Body of pancreas (tissue), 4 donors: ENCODE measurements around the gene STK40. TPM values are rescaled to one million over a fixed set of nuclear protein-coding genes. Genes with fewer than 3 reads are reported as not detected.

Experiments
- ATAC-seq: fragments of 150-250 bp; one replicate; pipeline ENCODE4 v1.9.1; 2016
- DNase-seq, 4 donors: peaks; one replicate each; pipeline ENCODE4 v3.0.0-alpha.2; 2019
- H3K27ac ChIP-seq, 4 donors: fragments of 200-600 bp; sonication (generic); 1 replicate in 3 of 4; 2 replicates in 1 of 4; pipeline versions ENCODE4 v1.5.1 to v1.6.1; 2016 to 2019; ENCODE audit warnings: mild to moderate bottlenecking in 1 of 4, mixed read lengths in 1 of 4, moderate library complexity in 1 of 4
- H3K27me3 ChIP-seq, 2 donors: fragments of 200-600 bp; sonication (generic); one replicate each; pipeline ENCODE4 v1.6.0; 2016; ENCODE audit warnings: mild to moderate bottlenecking in 1 of 2
- H3K36me3 ChIP-seq, 2 donors: fragments of 200-600 bp; sonication (generic); replicated peaks in 1 of 2; 2 replicates each; pipeline ENCODE4 v1.5.1; 2016; ENCODE audit warnings: low read depth in 2 of 2; ENCODE audit not compliant: insufficient read depth in 1 of 2
- H3K4me1 ChIP-seq: fragments of 200-600 bp; sonication (generic); one replicate; pipeline ENCODE4 v1.6.0; 2016
- H3K4me3 ChIP-seq, 2 donors: fragments of 200-600 bp; sonication (generic); 1 replicate in 1 of 2; 2 replicates in 1 of 2; pipeline ENCODE4 v1.5.1; 2016 to 2019
- H3K9me3 ChIP-seq, 3 donors: fragments of 200-600 bp; sonication (generic); 1 replicate in 2 of 3; 2 replicates in 1 of 3; pipeline ENCODE4 v1.5.1; 2016
- POLR2A ChIP-seq, 3 donors: fragments of 450-650 bp; IDR thresholded peaks; one replicate each; pipeline ENCODE4 v1.6.1; 2016; ENCODE audit warnings: antibody characterized with exemption in 3 of 3, mild to moderate bottlenecking in 2 of 3
- WGBS, 2 donors: methylation state at CpG; one replicate each; pipeline ENCODE4 v1.1.5; 2017; 5-methylcytosine and 5-hydroxymethylcytosine counted together
- intact Hi-C: fragments of 100-400 bp; cut with DNase I; formaldehyde crosslinking; loops from one replicate; pipeline ENCODE4 v1.15.1; 2023
- total RNA-seq, 2 donors: library from RNA; depleted of rRNA; stranded (reverse); fragments of >200 nt; gene quantifications; one replicate each; pipeline ENCODE4 v1.1.0, GENCODE V29; 2016
- TF ChIP-seq, protein P1 (sequence below), 7 experiments: fragments of 450-650 bp in 4 of 7; fragments of 200-600 bp in 3 of 7; sonication (generic) in 3 of 7; IDR thresholded peaks; one replicate each; pipeline ENCODE4 v1.5.1; 2016 to 2019; ENCODE audit warnings: antibody characterized with exemption in 7 of 7

Gene STK40
- total RNA-seq, 2 donors from 2014 or later, result 25.2 to 30.3 TPM

DNA sequence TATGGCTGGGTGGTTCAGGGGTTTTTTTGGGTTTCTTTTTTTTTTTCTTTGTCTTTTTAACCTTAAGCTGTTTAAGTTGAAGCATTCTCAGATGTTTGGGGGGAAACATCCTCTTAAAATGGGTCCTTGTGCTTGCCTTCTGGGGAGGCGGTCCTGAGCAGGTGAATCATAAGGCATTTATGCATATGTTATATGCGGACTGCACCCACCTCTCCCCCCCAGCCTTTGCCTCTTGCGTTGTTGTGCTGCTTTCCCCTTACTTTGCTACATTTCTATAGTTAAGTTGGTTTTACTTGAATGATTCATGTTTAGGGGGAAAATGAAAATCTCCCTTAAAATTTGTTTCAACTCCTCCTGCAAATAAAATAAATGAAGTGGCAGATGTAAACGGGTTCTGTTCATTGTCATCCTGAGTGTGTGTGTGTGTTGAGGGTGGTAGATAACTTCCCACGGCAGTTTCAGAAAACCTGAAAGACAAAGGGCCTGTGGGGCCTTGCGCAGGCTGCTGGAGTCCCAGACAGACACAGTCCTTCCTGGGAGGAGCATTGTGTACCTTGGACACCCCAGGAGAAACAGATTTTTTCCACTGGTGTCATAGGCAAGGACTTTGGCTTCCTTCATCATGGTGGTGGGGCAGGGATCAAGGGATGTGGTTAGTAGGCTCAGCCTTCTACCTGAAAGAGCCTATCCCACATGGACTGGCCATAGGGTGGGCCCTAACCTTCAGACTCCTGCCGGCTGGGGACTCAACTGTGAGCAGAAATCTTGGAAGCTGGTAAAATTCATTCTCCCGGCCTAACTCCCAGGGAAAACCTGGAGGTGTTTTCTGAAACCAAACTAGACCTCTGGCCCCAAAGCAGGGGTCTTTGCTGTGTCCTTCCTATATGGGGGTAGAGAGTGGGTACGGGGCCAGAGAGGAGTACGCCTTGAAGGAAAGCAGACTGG lies 80.5 kb downstream of the STK40 start:
- H3K4me3 ChIP-seq, result no peak overlapping the region
- H3K9me3 ChIP-seq, result no peaks in the 10 kb centered on the region
- H3K27ac ChIP-seq, result no peak overlapping the region
- no peak for ATAC-seq
- no peaks in the 10 kb centered on the region for H3K27me3 ChIP-seq
- 79 to 83% methylated on average over 8 to 10 of the region's 10 CpGs for WGBS, 2 donors
- DNase-seq, result no peak
- peaks cover 0 to 7% of the 10 kb centered on the region in 2 donors for H3K36me3 ChIP-seq
- no peak for TF ChIP-seq POLR2A (IDR thresholded peaks at IDR 0.05)
- TF ChIP-seq, protein P1, sequence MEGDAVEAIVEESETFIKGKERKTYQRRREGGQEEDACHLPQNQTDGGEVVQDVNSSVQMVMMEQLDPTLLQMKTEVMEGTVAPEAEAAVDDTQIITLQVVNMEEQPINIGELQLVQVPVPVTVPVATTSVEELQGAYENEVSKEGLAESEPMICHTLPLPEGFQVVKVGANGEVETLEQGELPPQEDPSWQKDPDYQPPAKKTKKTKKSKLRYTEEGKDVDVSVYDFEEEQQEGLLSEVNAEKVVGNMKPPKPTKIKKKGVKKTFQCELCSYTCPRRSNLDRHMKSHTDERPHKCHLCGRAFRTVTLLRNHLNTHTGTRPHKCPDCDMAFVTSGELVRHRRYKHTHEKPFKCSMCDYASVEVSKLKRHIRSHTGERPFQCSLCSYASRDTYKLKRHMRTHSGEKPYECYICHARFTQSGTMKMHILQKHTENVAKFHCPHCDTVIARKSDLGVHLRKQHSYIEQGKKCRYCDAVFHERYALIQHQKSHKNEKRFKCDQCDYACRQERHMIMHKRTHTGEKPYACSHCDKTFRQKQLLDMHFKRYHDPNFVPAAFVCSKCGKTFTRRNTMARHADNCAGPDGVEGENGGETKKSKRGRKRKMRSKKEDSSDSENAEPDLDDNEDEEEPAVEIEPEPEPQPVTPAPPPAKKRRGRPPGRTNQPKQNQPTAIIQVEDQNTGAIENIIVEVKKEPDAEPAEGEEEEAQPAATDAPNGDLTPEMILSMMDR (IDR thresholded peaks at IDR 0.05), result no peak
- H3K4me1 ChIP-seq, result peaks cover 27% of the 10 kb centered on the region
- intact Hi-C loops, result no loop called here

- peaks cover 0 to 7% of the 10 kb centered on the region in 2 donors for H3K36me3 ChIP-seq
- H3K4me1 ChIP-seq, result peaks cover 34% of the 10 kb centered on the region
- H3K4me3 ChIP-seq, result no peak overlapping the region
- DNase-seq (peak in 1 of 4 donors; percentile 48), ATAC-seq (no peak)
- no peak overlapping the region for H3K27ac ChIP-seq
- no peak for TF ChIP-seq POLR2A (IDR thresholded peaks at IDR 0.05)
- 68 to 84% methylated on average over 7 of the region's 7 CpGs for WGBS, 2 donors
- intact Hi-C loops, result no loop called here
- no peaks in the 10 kb centered on the region for H3K27me3 ChIP-seq
- H3K9me3 ChIP-seq, result no peaks in the 10 kb centered on the region
Measured at GRCh38 chr1:36304521-36304920, 81.2 kb downstream of the STK40 start.

GRCh38 chr1:36303650-36304360 lies 81.9 kb downstream of the STK40 start:
- intact Hi-C loops, result no loop called here
- Histone ChIP-seq H3K4me1 (peaks cover 38% of the 10 kb centered on the region), H3K36me3 (peaks cover 0 to 7% of the 10 kb centered on the region in 2 donors), H3K27ac (no peak overlapping the region), H3K9me3 (no peaks in the 10 kb centered on the region), H3K27me3 (no peaks in the 10 kb centered on the region), H3K4me3 (no peak overlapping the region)
- WGBS, 2 donors, result 90 to 93% methylated on average over 23 of the region's 23 CpGs
- ATAC-seq, result no peak
- DNase-seq, result no peak
- TF ChIP-seq POLR2A (IDR thresholded peaks at IDR 0.05), result no peak
- TF ChIP-seq, protein P1 (IDR thresholded peaks at IDR 0.05), result no peak

DNA sequence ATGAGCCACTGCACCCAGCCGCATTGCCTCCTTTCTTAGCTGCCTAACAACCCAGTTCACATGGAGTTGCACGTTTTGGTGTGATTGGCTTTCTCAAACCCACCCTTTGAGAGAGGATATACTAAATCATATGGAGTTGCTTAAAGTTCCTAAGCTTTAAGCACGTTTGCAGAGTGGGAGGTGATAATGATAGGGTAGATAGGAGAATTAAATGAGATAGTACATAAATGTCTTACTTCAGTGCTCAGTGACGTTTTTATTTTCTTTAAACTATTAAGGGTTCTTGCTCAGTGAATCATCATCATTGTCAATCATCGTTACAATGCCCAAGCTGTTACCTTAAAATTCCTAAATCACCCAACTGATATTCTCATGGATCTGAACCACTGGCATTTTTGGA lies 82.5 kb downstream of the STK40 start:
- H3K27ac ChIP-seq, result no peak overlapping the region
- ATAC-seq (no peak), DNase-seq (no peak)
- TF ChIP-seq, protein P1 (IDR thresholded peaks at IDR 0.05), result no peak
- no peak for TF ChIP-seq POLR2A (IDR thresholded peaks at IDR 0.05)
- WGBS, 2 donors, result 71 to 81% methylated on average over 5 of the region's 5 CpGs
- peaks cover 0 to 9% of the 10 kb centered on the region in 2 donors for H3K36me3 ChIP-seq
- H3K4me1 ChIP-seq, result peaks cover 38% of the 10 kb centered on the region
- no peaks in the 10 kb centered on the region for H3K9me3 ChIP-seq
- no peak overlapping the region for H3K4me3 ChIP-seq
- no peaks in the 10 kb centered on the region for H3K27me3 ChIP-seq
- intact Hi-C loops, result no loop called here

DNA sequence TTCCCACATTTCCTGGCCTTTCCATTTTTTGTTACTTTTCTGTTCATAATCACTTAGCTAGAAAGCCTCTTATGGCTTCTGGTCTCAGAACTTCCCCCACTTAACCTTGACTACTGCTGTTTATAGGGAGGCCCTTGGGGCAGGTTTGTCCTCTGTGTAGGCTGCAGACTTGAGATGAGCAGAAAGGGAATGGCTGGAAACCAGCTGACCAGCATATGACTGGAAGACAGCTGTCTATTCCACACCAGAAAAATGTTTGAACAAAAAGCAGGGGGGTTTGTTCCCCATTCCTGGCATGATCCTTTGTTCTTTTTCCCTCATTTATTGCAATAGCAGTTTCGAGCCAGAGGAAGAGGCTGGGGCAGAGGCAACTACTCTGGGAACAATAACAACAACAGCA lies 84.5 kb downstream of the STK40 start:
- intact Hi-C loops, result no loop called here
- no peaks in the 10 kb centered on the region for H3K27me3 ChIP-seq
- 59 to 85% methylated on average over 1 of the region's 1 CpG for WGBS, 2 donors
- TF ChIP-seq, protein P1 (IDR thresholded peaks at IDR 0.05), result no peak
- no peak for TF ChIP-seq POLR2A (IDR thresholded peaks at IDR 0.05)
- H3K4me3 ChIP-seq, result no peak overlapping the region
- no peaks in the 10 kb centered on the region for H3K9me3 ChIP-seq
- ATAC-seq, result no peak
- H3K4me1 ChIP-seq, result peaks cover 24% of the 10 kb centered on the region
- peak overlapping the region in 3 of 4 donors; percentile 51 to 76 (median 65) for H3K27ac ChIP-seq
- H3K36me3 ChIP-seq, result peaks cover 0 to 14% of the 10 kb centered on the region in 2 donors
- no peak for DNase-seq
